B cell (primary cell): Measurements from ENCODE around the gene EPHB1.

Experiments
- EZH2 ChIP-seq: IDR thresholded peaks from 2 replicates; pipeline ENCODE4 v1.6.1; 2012; ENCODE audit warnings: borderline replicate concordance, low read depth, mild to moderate bottlenecking, moderate library complexity, low read length; ENCODE audit not compliant: insufficient read depth, poor library complexity, severe bottlenecking
- TF ChIP-seq, protein P1 (sequence below): fragments of 200-600 bp; IDR thresholded peaks from one replicate; pipeline ENCODE4 v1.8.0; 2022; ENCODE audit warnings: antibody characterized with exemption, mild to moderate bottlenecking

DNA sequence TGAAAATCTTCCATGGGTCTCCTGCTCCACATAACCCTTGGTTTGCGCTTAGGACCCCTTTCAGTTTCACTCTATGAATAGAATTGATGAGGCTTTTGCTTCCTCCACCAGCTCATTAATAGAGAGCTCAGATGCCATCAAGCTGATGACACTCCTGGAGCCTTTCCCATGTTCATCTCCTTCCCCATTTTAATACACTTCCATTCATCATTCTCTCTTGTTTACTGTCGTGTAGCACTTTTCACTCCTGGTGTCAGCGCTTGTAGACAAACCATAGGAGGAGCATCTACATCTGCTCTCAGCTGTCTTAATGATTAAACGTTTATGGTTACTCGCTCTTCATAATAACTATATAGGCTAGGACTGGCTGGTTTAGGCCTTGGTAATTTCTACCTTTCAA is 363.5 kb downstream of the EPHB1 start:
- TF ChIP-seq, protein P1, sequence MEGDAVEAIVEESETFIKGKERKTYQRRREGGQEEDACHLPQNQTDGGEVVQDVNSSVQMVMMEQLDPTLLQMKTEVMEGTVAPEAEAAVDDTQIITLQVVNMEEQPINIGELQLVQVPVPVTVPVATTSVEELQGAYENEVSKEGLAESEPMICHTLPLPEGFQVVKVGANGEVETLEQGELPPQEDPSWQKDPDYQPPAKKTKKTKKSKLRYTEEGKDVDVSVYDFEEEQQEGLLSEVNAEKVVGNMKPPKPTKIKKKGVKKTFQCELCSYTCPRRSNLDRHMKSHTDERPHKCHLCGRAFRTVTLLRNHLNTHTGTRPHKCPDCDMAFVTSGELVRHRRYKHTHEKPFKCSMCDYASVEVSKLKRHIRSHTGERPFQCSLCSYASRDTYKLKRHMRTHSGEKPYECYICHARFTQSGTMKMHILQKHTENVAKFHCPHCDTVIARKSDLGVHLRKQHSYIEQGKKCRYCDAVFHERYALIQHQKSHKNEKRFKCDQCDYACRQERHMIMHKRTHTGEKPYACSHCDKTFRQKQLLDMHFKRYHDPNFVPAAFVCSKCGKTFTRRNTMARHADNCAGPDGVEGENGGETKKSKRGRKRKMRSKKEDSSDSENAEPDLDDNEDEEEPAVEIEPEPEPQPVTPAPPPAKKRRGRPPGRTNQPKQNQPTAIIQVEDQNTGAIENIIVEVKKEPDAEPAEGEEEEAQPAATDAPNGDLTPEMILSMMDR = no peak
- no peak for TF ChIP-seq EZH2
